H1 (cell line): Measurements from ENCODE around the gene PNPLA8. TPM values are rescaled to one million over a fixed set of nuclear protein-coding genes. Genes with fewer than 3 reads are reported as not detected.

Experiments used
- CHD2 ChIP-seq: IDR thresholded peaks from 2 replicates; pipeline ENCODE4 v1.6.1; 2012; ENCODE audit warnings: low read length, improper control_type of control experiment
- CHD7 ChIP-seq: fragments of 300-600 bp; sonication (generic); IDR thresholded peaks from 2 replicates; pipeline ENCODE4 v1.7.1; 2012; ENCODE audit warnings: low read length, moderate library complexity, mild to moderate bottlenecking, inconsistent platforms; ENCODE audit not compliant: insufficient replicate concordance
- CTBP2 ChIP-seq: IDR thresholded peaks from 2 replicates; pipeline ENCODE4 v1.7.0; 2011; ENCODE audit warnings: borderline replicate concordance, mild to moderate bottlenecking, moderate library complexity, mixed read lengths, low read length; ENCODE audit not compliant: insufficient read depth, insufficient read length
- EGR1 ChIP-seq: IDR thresholded peaks from 2 replicates; pipeline ENCODE4 v1.6.1; 2011; ENCODE audit warnings: low read depth, low read length, borderline replicate concordance
- EZH2 ChIP-seq: fragments of 200-600 bp; sonication (generic); IDR thresholded peaks from 2 replicates; pipeline ENCODE4 v1.7.1; 2012; ENCODE audit warnings: low read depth, mild to moderate bottlenecking, moderate library complexity, low read length, inconsistent platforms; ENCODE audit not compliant: severe bottlenecking
- FOSL1 ChIP-seq: IDR thresholded peaks from 2 replicates; pipeline ENCODE4 v1.6.1; 2011; ENCODE audit warnings: mild to moderate bottlenecking, low read depth, low read length, moderate library complexity; ENCODE audit not compliant: insufficient read depth
- GABPA ChIP-seq: IDR thresholded peaks from 2 replicates; pipeline ENCODE4 v1.6.1; 2011; ENCODE audit warnings: mild to moderate bottlenecking, low read length, moderate library complexity, borderline replicate concordance; ENCODE audit not compliant: insufficient read depth
- HDAC6 ChIP-seq: IDR thresholded peaks from one replicate; pipeline ENCODE4 v1.7.1; 2012; ENCODE audit warnings: low read depth, mild to moderate bottlenecking, inconsistent platforms, low read length, moderate library complexity
- NANOG ChIP-seq: IDR thresholded peaks from 2 replicates; pipeline ENCODE4 v1.6.1; 2011; ENCODE audit warnings: low read length, low read depth, mild to moderate bottlenecking, inconsistent platforms; ENCODE audit not compliant: insufficient read depth, poor library complexity, severe bottlenecking
- RAD21 ChIP-seq, 2 experiments: IDR thresholded peaks in 1 of 2; conservative IDR thresholded peaks in 1 of 2; 2 replicates each; pipeline ENCODE4 v1.6.1; 2011; ENCODE audit warnings: low read depth in 2 of 2, low read length in 2 of 2, improper control_type of control experiment in 1 of 2, inconsistent platforms in 1 of 2, mild to moderate bottlenecking in 1 of 2, moderate library complexity in 1 of 2
- SIRT6 ChIP-seq: IDR thresholded peaks from one replicate; pipeline ENCODE4 v1.7.1; 2012; ENCODE audit warnings: low read length, inconsistent platforms
- polyA plus RNA-seq, 7 experiments: library from polyadenylated mRNA; depleted of rRNA in 3 of 7; stranded (reverse) in 5 of 7; unstranded in 2 of 7; fragments of >200 nt in 5 of 7; fragments of 200-250 nt in 2 of 7; gene quantifications; 1 replicate in 5 of 7; 2 replicates in 1 of 7; 4 replicates in 1 of 7; pipeline versions ENCODE4 v1.2.1 to v1.2.3, GENCODE V29; 2011 to 2013; ENCODE audit warnings: missing spikeins in 2 of 7, mixed read lengths in 2 of 7
- total RNA-seq: library from RNA; stranded (reverse); fragmentation: NEBNext Ultra II Directional; extraction: Animal tissue kit (Norgen Biotek cat#: 25700); gene quantifications from 2 replicates; pipeline ENCODE4 v1.2.1, GENCODE V29; 2021

Gene PNPLA8
- total and polyA plus RNA-seq, 2 of the 8 experiments (the other 6 are each of a cell fraction or from before 2014, with no cell fraction given), result 3.8 to 11.2 TPM

GRCh38 chr7:108442039-108442568 lies 83.8 kb downstream of the PNPLA8 start (continued):
- no peak for TF ChIP-seq CHD7
- TF ChIP-seq CTBP2, result no peak
- TF ChIP-seq GABPA, result no peak
- TF ChIP-seq HDAC6, result no peak
- no peak for TF ChIP-seq NANOG
- no peak for TF ChIP-seq FOSL1
- TF ChIP-seq RAD21 (IDR thresholded peaks at IDR 0.05 in 1 of 2, conservative IDR thresholded peaks at IDR 0.05 in 1 of 2; ENCODE audit: low read depth in 2 of 2, low read length in 2 of 2), result no peak
- no peak for TF ChIP-seq EZH2
- TF ChIP-seq CHD2, result no peak
- TF ChIP-seq SIRT6, result no peak
- no peak for TF ChIP-seq EGR1
